ENCODE measurements around the gene LTBP1.

LTBP1 gene

GRCh38 chr2:33011941-33012340 is 65.2 kb downstream of the LTBP1 start:
- DNase-seq: no peak

GRCh38 chr2:33013684-33014110 is 66.9 kb downstream of the LTBP1 start:
- no peak for DNase-seq

- no peak for DNase-seq
Observed at GRCh38 chr2:33014268-33014667, 67.5 kb downstream of the LTBP1 start.

- DNase-seq: no peak
Observed at GRCh38 chr2:33015421-33016142, 68.8 kb downstream of the LTBP1 start.

- no peak for DNase-seq
Observed at GRCh38 chr2:33018271-33018670, 71.5 kb downstream of the LTBP1 start.

GRCh38 chr2:33019796-33020195 is 73.0 kb downstream of the LTBP1 start:
- no peak for DNase-seq

DNA sequence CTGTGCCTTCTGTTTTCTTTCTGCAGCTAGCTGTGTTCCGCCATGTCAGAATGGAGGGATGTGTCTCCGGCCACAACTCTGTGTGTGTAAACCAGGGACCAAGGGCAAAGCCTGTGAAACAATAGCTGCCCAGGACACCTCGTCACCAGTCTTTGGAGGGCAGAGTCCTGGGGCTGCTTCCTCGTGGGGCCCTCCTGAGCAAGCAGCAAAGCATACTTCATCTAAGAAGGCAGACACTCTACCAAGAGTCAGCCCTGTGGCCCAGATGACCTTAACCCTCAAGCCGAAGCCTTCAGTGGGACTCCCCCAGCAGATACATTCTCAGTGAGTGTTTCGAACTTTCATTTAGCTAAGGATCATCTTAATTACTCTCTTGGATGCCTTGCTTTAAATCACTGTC is 74.1 kb downstream of the LTBP1 start:
- no peak for DNase-seq

- no peak for DNase-seq
Observed at GRCh38 chr2:33021542-33022227, 74.9 kb downstream of the LTBP1 start.

- DNase-seq: no peak
Observed at GRCh38 chr2:33022395-33022985, 75.7 kb downstream of the LTBP1 start.

GRCh38 chr2:33022989-33023727 is 76.4 kb downstream of the LTBP1 start:
- no peak for DNase-seq

DNA sequence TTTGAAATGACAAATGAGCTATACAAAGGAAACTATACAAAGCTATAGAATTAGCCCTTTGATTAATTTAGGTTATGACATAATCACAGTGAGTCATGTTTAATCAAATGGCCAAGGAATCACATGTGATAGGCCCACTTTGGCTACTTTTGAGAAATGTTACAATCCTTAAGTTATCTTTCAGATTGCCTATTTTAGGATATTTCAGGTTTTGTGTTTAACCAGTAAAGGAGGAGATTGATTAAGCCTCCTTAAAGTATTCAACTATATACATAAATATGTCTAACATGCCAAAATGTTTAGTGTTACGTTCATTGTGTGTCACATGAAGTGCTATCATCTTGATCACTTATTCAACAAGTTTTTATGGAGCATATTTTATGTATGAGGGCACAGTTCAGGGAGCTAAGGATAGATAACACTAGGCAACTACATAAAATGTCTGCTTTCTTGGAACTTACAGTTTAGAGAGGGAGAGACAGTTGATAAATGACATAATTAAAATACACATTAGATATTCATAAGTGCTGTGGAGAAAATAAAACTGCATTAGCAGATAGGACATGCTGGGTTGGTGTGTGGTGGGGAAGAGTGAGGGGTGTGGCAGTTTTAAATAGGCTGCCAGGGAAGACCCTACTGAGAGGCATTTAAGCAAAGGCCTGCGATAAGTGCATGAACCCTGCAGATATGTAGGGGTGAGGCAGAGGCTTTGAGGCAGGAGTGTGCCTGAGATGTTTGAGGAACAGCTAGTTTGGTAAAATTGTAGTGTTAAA is 77.2 kb downstream of the LTBP1 start:
- no peak for DNase-seq

DNA sequence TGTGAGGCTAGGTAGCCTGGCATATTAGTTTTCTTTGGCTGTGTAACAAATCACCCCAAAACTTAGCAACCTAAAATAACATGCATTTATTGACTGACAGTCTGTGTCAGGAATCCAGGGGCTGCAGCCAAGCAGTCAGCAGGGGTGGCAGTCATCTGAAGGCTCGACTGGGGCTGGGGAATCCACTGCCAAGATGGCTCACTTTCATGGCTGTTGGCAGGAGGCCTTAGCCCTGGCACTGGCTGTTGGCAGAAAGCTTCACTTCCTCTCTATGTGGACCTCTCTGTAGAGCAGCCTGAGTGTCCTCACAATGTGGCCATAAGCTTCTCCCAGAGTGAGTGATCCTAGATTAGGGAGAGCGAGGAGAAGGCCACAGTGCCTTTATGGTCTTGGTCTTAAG is 78.0 kb downstream of the LTBP1 start:
- DNase-seq: no peak

DNA sequence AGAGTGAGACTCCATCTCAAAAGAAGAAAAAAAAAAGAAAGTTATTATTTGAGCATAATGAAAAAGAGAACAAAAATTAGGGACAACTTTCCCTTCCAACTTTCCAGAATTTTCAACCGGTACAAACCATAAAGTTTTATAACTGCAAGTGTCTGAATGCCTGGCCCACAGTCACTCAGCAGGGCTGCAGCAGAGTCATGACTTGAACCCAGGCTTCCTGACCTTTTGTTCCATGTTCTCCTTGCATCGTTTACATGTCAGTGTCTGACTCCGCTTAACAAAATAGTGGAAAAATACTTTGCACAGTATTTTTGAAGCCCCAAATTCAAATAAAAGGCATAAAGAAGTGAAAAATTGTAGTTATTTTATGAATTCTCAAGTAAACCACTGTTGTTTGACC is 82.7 kb downstream of the LTBP1 start:
- no peak for DNase-seq

DNA sequence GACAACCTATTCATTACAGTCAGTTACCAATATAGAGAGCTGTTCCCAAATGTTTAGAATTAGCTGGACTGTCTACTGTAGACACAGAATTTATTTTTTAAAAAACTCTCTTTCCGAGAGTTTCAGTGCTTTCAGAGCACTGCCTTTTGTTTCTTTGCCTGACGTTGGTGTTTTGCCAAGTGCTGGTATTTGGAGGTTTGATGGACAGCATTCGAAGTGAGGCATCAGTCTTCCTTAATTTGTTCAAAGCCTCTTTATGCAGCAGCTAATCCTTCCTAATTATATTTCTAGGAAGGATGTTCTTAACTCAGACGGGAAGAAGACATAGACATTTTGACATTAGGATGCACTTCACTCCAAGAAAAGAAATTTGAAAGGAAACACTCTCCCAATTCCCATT is 83.2 kb downstream of the LTBP1 start:
- DNase-seq: no peak

DNA sequence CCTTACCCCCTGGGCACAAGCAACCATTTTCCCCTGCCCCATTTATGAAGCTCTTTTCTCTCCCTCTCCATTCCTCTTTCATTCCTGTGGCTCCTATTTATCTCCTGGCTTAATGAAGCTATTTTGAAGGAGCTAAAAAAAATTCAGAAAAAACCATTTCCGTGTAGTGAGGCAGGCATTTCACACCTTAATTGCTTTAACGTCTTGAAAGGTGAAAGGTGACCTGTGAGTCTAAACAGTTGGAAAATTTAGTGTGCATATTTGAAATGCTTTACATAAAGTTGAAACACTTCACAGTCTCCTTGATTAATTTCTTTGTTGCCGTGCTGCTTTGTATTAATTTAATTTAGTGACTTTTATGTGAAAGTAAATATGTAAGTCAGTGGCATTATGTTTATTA is 83.6 kb downstream of the LTBP1 start:
- no peak for DNase-seq

DNA sequence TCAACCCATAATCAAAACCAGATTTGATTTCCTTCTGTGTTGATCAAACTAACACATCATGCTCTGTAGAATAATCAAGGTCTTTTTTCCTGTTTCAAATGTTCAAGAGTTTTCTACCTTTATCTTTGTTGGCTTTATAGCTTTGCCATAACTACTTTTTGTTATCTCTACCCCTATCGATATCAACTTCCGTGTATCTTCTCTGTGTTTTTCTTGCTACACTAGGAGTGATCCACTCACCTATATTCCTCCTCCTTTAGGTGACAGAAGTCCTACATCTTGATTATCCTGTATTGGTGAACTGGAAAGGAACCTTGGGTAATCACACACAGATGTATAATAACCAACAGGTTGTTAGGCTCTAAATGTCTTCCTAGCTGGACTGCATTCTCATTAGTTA is 85.5 kb downstream of the LTBP1 start:
- no peak for DNase-seq

DNA sequence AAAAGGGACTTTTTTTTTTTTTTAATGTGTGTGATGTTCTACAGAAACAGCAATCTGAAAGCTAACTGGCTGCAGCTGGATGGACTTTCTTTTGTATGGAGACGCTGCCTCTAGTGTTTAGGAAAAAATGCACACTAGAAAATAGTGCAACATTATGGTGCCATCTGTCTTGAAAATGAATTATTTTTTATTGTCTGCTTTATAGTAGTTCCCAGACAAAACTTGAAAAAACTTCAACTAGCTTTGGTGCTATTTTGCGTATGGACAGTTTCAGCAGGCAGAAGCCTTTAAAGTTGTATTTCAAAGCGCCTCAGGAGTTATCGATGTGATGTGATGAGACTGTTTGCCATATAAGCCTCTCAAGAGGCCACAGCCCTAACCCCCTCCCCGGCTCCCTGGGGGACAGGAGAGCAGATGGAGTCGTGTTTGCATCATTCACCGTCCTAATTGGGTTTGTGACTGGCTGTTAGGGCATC is 86.9 kb downstream of the LTBP1 start:
- no peak for DNase-seq

GRCh38 chr2:33034784-33035183 is 88.0 kb downstream of the LTBP1 start:
- DNase-seq: no peak

GRCh38 chr2:33038230-33038629 is 91.5 kb downstream of the LTBP1 start:
- no peak for DNase-seq

DNA sequence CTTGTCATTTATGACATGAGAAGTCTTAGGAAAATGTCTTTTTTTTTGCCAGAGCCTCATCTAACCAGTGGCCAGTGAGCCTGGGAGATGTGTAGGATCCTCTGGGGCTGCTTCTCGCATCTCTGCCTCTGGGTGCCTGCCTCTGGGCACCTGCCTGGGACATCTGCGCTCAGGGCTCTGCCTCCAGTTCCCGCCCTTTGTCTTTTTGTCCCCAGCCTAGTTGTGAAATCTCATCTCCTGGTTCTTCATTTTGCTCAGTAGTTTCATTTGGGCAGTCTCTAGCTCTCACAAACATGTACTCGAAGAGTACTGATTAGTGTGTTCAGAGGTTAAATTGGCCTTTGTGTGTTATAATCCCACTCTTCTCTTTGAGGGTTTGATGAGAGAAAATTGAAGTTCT is 92.0 kb downstream of the LTBP1 start:
- no peak for DNase-seq

- DNase-seq: no peak
Observed at GRCh38 chr2:33040541-33040940, 93.8 kb downstream of the LTBP1 start.

DNA sequence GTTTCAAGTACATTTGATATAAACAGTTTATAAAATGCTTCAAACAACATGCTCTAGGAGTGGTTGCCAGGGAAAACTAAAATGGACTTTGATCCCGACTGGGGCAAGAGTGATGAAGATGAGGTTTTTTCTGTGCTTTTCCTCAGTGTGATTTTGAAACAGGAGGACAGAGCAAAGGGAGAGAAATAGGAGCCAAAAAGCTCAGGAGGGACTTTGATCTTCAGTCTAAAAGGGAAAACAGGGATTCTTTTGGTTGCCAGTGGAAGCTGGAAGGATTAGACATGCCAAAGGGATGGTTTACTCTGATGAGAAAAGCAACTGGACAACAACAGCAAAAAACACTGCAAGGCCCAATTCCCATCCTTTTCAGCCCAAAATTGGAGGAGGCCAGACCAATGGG is 95.5 kb downstream of the LTBP1 start:
- no peak for DNase-seq

GRCh38 chr2:33042819-33043218 is 96.1 kb downstream of the LTBP1 start:
- DNase-seq: no peak
